Adipose tissue (tissue), 3 donors: Measurements from ENCODE around the gene CTNNBL1. TPM values are rescaled to one million over a fixed set of nuclear protein-coding genes. Genes with fewer than 3 reads are reported as not detected.
"Not testable (repeated sequence)": the region's sequence is repeated elsewhere in the genome, so short reads cannot be mapped to it uniquely, and the experiment has no call there.

ENCODE experiments used
- H3K27ac ChIP-seq: one replicate; pipeline ENCODE4 v1.5.1; 2013; ENCODE audit warnings: low read depth, low read length
- WGBS, 3 donors: extraction: QIAGEN DNeasy Blood & Tissue Kit; methylation state at CpG; one replicate each; pipeline ENCODE4 v1.1.7; 2013; 5-methylcytosine and 5-hydroxymethylcytosine counted together
- polyA plus RNA-seq, 3 donors: library from polyadenylated mRNA; stranded (reverse); fragments of 200-250 nt; gene quantifications; one replicate each; pipeline ENCODE4 v1.2.3, GENCODE V29; 2013
- donor health status: healthy with polysubstance abuse.
- donor health status: Bipolar disorder and iron deficiency.
- donor health status: healthy.

CTNNBL1 gene
- polyA plus RNA-seq, 3 donors, result 19.5 to 54.3 (median 30.1) TPM

GRCh38 chr20:37853823-37854375 lies 160.1 kb downstream of the CTNNBL1 start:
- 94 to 95% (median 95%) methylated on average over 2 of the region's 2 CpGs for WGBS, 3 donors

GRCh38 chr20:37856034-37856433 lies 162.2 kb downstream of the CTNNBL1 start:
- not testable (repeated sequence) for H3K27ac ChIP-seq
- WGBS, 3 donors, result 97 to 100% (median 99%) methylated on average over 5 of the region's 5 CpGs

More at GRCh38 chr20:37853823-37854375, 160.1 kb downstream of the CTNNBL1 start:
- no peak overlapping the region for H3K27ac ChIP-seq

GRCh38 chr20:37856932-37857660 lies 163.3 kb downstream of the CTNNBL1 start:
- H3K27ac ChIP-seq, result no peak overlapping the region
- 77 to 81% (median 78%) methylated on average over 10 of the region's 10 CpGs for WGBS, 3 donors

- 92 to 94% (median 93%) methylated on average over 15 of the region's 15 CpGs for WGBS, 3 donors
- no peak overlapping the region for H3K27ac ChIP-seq
These were observed 165.8 kb downstream of the CTNNBL1 start for GRCh38 chr20:37859406-37860171.

- H3K27ac ChIP-seq, result no peak overlapping the region
- 89 to 95% (median 94%) methylated on average over 5 of the region's 5 CpGs for WGBS, 3 donors
These were observed 169.5 kb downstream of the CTNNBL1 start for GRCh38 chr20:37863289-37863688.

- no peak overlapping the region for H3K27ac ChIP-seq
- 50 to 78% (median 71%) methylated on average over 8 of the region's 8 CpGs for whole genome bisulfite sequencing, 3 donors
These were observed 170.5 kb downstream of the CTNNBL1 start for GRCh38 chr20:37864298-37864697.

- WGBS, 3 donors, result 95 to 98% (median 98%) methylated on average over 10 of the region's 10 CpGs
These were observed 172.2 kb downstream of the CTNNBL1 start for GRCh38 chr20:37866051-37866450.

GRCh38 chr20:37867289-37868195 lies 173.7 kb downstream of the CTNNBL1 start:
- WGBS, 3 donors, result 84 to 90% (median 86%) methylated on average over 15 of the region's 15 CpGs
- H3K27ac ChIP-seq, result no peak overlapping the region

More at GRCh38 chr20:37866051-37866450, 172.2 kb downstream of the CTNNBL1 start:
- no peak overlapping the region for H3K27ac ChIP-seq

GRCh38 chr20:37868851-37869333 lies 175.1 kb downstream of the CTNNBL1 start:
- no peak overlapping the region for H3K27ac ChIP-seq
- 62 to 75% (median 63%) methylated on average over 3 of the region's 3 CpGs for WGBS, 3 donors

- no peak overlapping the region for H3K27ac ChIP-seq
- 79 to 87% (median 84%) methylated on average over 6 of the region's 6 CpGs for WGBS, 3 donors
These were observed 175.6 kb downstream of the CTNNBL1 start for GRCh38 chr20:37869334-37869861.

- WGBS, 3 donors, result 84 to 88% (median 85%) methylated on average over 11 of the region's 11 CpGs
- H3K27ac ChIP-seq, result no peak overlapping the region
These were observed 176.5 kb downstream of the CTNNBL1 start for GRCh38 chr20:37870294-37870693.

GRCh38 chr20:37871751-37872150 lies 177.9 kb downstream of the CTNNBL1 start:
- H3K27ac ChIP-seq, result no peak overlapping the region
- WGBS, 3 donors, result 94 to 98% (median 96%) methylated on average over 13 of the region's 13 CpGs

GRCh38 chr20:37872161-37872560 lies 178.3 kb downstream of the CTNNBL1 start:
- WGBS, 3 donors, result 92 to 98% (median 93%) methylated on average over 9 of the region's 9 CpGs
- no peak overlapping the region for H3K27ac ChIP-seq

- H3K27ac ChIP-seq, result no peak overlapping the region
- WGBS, 3 donors, result 90 to 97% (median 97%) methylated on average over 11 of the region's 11 CpGs
These were observed 180.1 kb downstream of the CTNNBL1 start for GRCh38 chr20:37873884-37874283.

GRCh38 chr20:37875460-37876175 lies 181.8 kb downstream of the CTNNBL1 start:
- WGBS, 3 donors, result 88 to 91% (median 89%) methylated on average over 24 of the region's 24 CpGs
- no peak overlapping the region for H3K27ac ChIP-seq

- no peak overlapping the region for H3K27ac ChIP-seq
- 57 to 74% (median 72%) methylated on average over 7 of the region's 7 CpGs for WGBS, 3 donors
These were observed 183.0 kb downstream of the CTNNBL1 start for GRCh38 chr20:37876863-37877262.
